HepG2 (cell line): Measurements from ENCODE around the gene EMC8. TPM values are rescaled to one million over a fixed set of nuclear protein-coding genes. Genes with fewer than 3 reads are reported as not detected.

ENCODE experiments used
- ELF4 ChIP-seq: sonication (generic); formaldehyde crosslinking; IDR thresholded peaks from 2 replicates; pipeline ENCODE4 v1.5.0; 2020; ENCODE audit warnings: missing genetic modification reagents, mild to moderate bottlenecking, moderate library complexity, borderline replicate concordance
- GTF2F1 ChIP-seq: fragments of 150-350 bp; IDR thresholded peaks from 2 replicates; pipeline ENCODE4 v1.6.1; 2014; ENCODE audit warnings: low read length
- HOXD1 ChIP-seq: sonication (generic); formaldehyde crosslinking; IDR thresholded peaks from 2 replicates; pipeline ENCODE4 v1.5.0; 2020; ENCODE audit warnings: missing genetic modification reagents
- KDM2A ChIP-seq: sonication (generic); formaldehyde crosslinking; IDR thresholded peaks from 2 replicates; pipeline ENCODE4 v1.4.0; 2020; ENCODE audit warnings: low read depth, missing genetic modification reagents, borderline replicate concordance
- RFX5 ChIP-seq: IDR thresholded peaks from 2 replicates; pipeline ENCODE4 v1.6.1; 2011; ENCODE audit warnings: low read depth, low read length, improper control_type of control experiment
- ZFP90 ChIP-seq: sonication (generic); formaldehyde crosslinking; IDR thresholded peaks from 2 replicates; pipeline ENCODE4 v1.8.0; 2022; ENCODE audit warnings: missing genetic modification reagents, mild to moderate bottlenecking, inconsistent platforms, borderline replicate concordance
- ZNF274 ChIP-seq: sonication (generic); formaldehyde crosslinking; IDR thresholded peaks from 2 replicates; pipeline ENCODE4 v1.5.1; 2020; ENCODE audit warnings: mild to moderate bottlenecking, missing genetic modification reagents
- ZNF282 ChIP-seq: fragments of 450-650 bp; IDR thresholded peaks from 2 replicates; pipeline ENCODE4 v1.6.1; 2018; ENCODE audit not compliant: partially characterized antibody
- ZNF30 ChIP-seq: sonication (generic); formaldehyde crosslinking; IDR thresholded peaks from 2 replicates; pipeline ENCODE4 v1.5.0; 2020; ENCODE audit warnings: mild to moderate bottlenecking, missing genetic modification reagents
- ZNF615 ChIP-seq: sonication (generic); formaldehyde crosslinking; IDR thresholded peaks from 2 replicates; pipeline ENCODE4 v1.5.0; 2020; ENCODE audit warnings: mild to moderate bottlenecking, missing genetic modification reagents, borderline replicate concordance
- polyA plus RNA-seq, 8 experiments: library from polyadenylated mRNA; depleted of rRNA in 3 of 8; stranded (reverse) in 7 of 8; unstranded in 1 of 8; fragments of >200 nt; fragmentation: Illumina TruSeq in 4 of 8; extraction: Trizol in 4 of 8; gene quantifications; 2 replicates each; pipeline versions ENCODE4 v1.2.1 to v1.2.3, GENCODE V29; 2011 to 2016; ENCODE audit warnings: low read depth in 4 of 8, missing spikeins in 1 of 8, mixed read lengths in 1 of 8; ENCODE audit not compliant: insufficient read depth in 1 of 8
- total RNA-seq, 5 experiments: library from RNA; depleted of rRNA; stranded (reverse); fragments of >200 nt; fragmentation: Illumina TruSeq; extraction: Trizol; gene quantifications; 2 replicates each; pipeline ENCODE4 v1.2.3, GENCODE V29; 2016; ENCODE audit warnings: low read depth in 1 of 5
- TF ChIP-seq, protein P1 (sequence below): sonication (generic); formaldehyde crosslinking; IDR thresholded peaks from 2 replicates; pipeline ENCODE4 v1.4.0; 2020; ENCODE audit warnings: missing genetic modification reagents, borderline replicate concordance
- TF ChIP-seq, protein P2 (sequence below): sonication (generic); formaldehyde crosslinking; IDR thresholded peaks from 2 replicates; pipeline ENCODE4 v1.4.0; 2020; ENCODE audit warnings: missing genetic modification reagents, borderline replicate concordance
- TF ChIP-seq, protein P3 (sequence below): sonication (generic); formaldehyde crosslinking; IDR thresholded peaks from 2 replicates; pipeline ENCODE4 v1.5.0; 2020; ENCODE audit warnings: missing genetic modification reagents, mild to moderate bottlenecking, borderline replicate concordance
- TF ChIP-seq, protein P4 (sequence below): sonication (generic); formaldehyde crosslinking; IDR thresholded peaks from 2 replicates; pipeline ENCODE4 v1.8.0; 2022; ENCODE audit warnings: mild to moderate bottlenecking, missing genetic modification reagents, borderline replicate concordance
- TF ChIP-seq, protein P5 (sequence below): sonication (generic); formaldehyde crosslinking; IDR thresholded peaks from 2 replicates; pipeline ENCODE4 v1.4.0; 2020; ENCODE audit warnings: missing genetic modification reagents
- TF ChIP-seq, protein P6 (sequence below): sonication (generic); formaldehyde crosslinking; IDR thresholded peaks from 2 replicates; pipeline ENCODE4 v1.5.1; 2020; ENCODE audit warnings: mild to moderate bottlenecking, missing genetic modification reagents, moderate library complexity

Gene EMC8
- total and polyA plus RNA-seq, 2 of the 13 experiments (the other 11 are each of a cell fraction or from before 2014, with no cell fraction given), result 55.0 to 76.0 TPM

DNA sequence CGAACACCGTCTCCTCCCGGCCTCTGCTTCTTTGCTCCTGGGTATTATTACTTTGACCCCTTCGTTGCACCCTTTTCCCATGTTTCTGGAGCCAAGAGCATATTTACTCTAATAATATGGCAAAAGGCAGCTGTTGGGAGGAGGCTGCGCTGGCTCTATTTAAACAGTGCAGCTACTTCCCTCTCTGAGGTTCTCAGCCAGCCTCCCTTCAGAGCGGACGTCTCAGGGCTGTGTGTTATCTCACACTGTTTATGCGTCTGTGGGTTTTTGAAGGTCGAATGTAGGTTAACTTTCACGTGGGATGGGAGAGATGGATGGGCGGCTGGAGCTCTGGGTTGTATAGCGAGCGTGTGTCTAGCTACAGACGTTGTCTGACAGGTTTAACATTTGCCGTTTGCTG, 45.4 kb upstream of the EMC8 start (continued):
- TF ChIP-seq, protein P1, sequence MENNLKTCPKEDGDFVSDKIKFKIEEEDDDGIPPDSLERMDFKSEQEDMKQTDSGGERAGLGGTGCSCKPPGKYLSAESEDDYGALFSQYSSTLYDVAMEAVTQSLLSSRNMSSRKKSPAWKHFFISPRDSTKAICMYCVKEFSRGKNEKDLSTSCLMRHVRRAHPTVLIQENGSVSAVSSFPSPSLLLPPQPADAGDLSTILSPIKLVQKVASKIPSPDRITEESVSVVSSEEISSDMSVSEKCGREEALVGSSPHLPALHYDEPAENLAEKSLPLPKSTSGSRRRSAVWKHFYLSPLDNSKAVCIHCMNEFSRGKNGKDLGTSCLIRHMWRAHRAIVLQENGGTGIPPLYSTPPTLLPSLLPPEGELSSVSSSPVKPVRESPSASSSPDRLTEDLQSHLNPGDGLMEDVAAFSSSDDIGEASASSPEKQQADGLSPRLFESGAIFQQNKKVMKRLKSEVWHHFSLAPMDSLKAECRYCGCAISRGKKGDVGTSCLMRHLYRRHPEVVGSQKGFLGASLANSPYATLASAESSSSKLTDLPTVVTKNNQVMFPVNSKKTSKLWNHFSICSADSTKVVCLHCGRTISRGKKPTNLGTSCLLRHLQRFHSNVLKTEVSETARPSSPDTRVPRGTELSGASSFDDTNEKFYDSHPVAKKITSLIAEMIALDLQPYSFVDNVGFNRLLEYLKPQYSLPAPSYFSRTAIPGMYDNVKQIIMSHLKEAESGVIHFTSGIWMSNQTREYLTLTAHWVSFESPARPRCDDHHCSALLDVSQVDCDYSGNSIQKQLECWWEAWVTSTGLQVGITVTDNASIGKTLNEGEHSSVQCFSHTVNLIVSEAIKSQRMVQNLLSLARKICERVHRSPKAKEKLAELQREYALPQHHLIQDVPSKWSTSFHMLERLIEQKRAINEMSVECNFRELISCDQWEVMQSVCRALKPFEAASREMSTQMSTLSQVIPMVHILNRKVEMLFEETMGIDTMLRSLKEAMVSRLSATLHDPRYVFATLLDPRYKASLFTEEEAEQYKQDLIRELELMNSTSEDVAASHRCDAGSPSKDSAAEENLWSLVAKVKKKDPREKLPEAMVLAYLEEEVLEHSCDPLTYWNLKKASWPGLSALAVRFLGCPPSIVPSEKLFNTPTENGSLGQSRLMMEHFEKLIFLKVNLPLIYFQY (CRISPR knock-in tag), result no peak
- no peak for TF ChIP-seq GTF2F1
- no peak for TF ChIP-seq ZNF615 (CRISPR knock-in tag)
- TF ChIP-seq ZNF274 (CRISPR knock-in tag), result no peak
- TF ChIP-seq, protein P2, sequence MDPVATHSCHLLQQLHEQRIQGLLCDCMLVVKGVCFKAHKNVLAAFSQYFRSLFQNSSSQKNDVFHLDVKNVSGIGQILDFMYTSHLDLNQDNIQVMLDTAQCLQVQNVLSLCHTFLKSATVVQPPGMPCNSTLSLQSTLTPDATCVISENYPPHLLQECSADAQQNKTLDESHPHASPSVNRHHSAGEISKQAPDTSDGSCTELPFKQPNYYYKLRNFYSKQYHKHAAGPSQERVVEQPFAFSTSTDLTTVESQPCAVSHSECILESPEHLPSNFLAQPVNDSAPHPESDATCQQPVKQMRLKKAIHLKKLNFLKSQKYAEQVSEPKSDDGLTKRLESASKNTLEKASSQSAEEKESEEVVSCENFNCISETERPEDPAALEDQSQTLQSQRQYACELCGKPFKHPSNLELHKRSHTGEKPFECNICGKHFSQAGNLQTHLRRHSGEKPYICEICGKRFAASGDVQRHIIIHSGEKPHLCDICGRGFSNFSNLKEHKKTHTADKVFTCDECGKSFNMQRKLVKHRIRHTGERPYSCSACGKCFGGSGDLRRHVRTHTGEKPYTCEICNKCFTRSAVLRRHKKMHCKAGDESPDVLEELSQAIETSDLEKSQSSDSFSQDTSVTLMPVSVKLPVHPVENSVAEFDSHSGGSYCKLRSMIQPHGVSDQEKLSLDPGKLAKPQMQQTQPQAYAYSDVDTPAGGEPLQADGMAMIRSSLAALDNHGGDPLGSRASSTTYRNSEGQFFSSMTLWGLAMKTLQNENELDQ, result no peak
- TF ChIP-seq HOXD1 (CRISPR knock-in tag), result no peak
- no peak for TF ChIP-seq RFX5
- TF ChIP-seq ELF4, result no peak
- TF ChIP-seq, protein P3, sequence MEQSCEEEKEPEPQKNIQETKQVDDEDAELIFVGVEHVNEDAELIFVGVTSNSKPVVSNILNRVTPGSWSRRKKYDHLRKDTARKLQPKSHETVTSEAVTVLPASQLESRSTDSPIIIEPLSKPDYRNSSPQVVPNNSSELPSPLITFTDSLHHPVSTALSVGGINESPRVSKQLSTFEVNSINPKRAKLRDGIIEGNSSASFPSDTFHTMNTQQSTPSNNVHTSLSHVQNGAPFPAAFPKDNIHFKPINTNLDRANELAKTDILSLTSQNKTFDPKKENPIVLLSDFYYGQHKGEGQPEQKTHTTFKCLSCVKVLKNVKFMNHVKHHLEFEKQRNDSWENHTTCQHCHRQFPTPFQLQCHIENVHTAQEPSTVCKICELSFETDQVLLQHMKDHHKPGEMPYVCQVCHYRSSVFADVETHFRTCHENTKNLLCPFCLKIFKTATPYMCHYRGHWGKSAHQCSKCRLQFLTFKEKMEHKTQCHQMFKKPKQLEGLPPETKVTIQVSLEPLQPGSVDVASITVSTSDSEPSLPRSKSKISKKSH (CRISPR knock-in tag), result no peak
- TF ChIP-seq ZNF282, result no peak
- no peak for TF ChIP-seq ZFP90 (CRISPR knock-in tag)
- TF ChIP-seq, protein P4, sequence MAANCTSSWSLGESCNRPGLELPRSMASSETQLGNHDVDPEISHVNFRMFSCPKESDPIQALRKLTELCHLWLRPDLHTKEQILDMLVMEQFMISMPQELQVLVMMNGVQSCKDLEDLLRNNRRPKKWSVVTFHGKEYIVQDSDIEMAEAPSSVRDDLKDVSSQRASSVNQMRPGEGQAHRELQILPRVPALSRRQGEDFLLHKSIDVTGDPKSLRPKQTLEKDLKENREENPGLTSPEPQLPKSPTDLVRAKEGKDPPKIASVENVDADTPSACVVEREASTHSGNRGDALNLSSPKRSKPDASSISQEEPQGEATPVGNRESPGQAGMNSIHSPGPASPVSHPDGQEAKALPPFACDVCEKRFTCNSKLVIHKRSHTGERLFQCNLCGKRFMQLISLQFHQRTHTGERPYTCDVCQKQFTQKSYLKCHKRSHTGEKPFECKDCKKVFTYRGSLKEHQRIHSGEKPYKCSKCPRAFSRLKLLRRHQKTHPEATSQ, result no peak
- no peak for TF ChIP-seq KDM2A (CRISPR knock-in tag)
- no peak for TF ChIP-seq ZNF30 (CRISPR knock-in tag)
- TF ChIP-seq, protein P5, sequence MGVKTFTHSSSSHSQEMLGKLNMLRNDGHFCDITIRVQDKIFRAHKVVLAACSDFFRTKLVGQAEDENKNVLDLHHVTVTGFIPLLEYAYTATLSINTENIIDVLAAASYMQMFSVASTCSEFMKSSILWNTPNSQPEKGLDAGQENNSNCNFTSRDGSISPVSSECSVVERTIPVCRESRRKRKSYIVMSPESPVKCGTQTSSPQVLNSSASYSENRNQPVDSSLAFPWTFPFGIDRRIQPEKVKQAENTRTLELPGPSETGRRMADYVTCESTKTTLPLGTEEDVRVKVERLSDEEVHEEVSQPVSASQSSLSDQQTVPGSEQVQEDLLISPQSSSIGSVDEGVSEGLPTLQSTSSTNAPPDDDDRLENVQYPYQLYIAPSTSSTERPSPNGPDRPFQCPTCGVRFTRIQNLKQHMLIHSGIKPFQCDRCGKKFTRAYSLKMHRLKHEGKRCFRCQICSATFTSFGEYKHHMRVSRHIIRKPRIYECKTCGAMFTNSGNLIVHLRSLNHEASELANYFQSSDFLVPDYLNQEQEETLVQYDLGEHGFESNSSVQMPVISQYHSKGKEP (CRISPR knock-in tag), result no peak
- TF ChIP-seq, protein P6, sequence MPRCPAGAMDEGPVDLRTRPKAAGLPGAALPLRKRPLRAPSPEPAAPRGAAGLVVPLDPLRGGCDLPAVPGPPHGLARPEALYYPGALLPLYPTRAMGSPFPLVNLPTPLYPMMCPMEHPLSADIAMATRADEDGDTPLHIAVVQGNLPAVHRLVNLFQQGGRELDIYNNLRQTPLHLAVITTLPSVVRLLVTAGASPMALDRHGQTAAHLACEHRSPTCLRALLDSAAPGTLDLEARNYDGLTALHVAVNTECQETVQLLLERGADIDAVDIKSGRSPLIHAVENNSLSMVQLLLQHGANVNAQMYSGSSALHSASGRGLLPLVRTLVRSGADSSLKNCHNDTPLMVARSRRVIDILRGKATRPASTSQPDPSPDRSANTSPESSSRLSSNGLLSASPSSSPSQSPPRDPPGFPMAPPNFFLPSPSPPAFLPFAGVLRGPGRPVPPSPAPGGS (CRISPR knock-in tag), result no peak
